HepG2 (cell line): ENCODE data around the gene NFATC2. TPM values are rescaled to one million over a fixed set of nuclear protein-coding genes. Genes with fewer than 3 reads are reported as not detected.

ENCODE experiments used
- ATRX ChIP-seq: sonication (generic); formaldehyde crosslinking; IDR thresholded peaks from 2 replicates; pipeline ENCODE4 v1.4.0; 2020; ENCODE audit warnings: missing genetic modification reagents, borderline replicate concordance
- BHLHE40 ChIP-seq: IDR thresholded peaks from 2 replicates; pipeline ENCODE4 v1.6.1; 2011; ENCODE audit warnings: low read length, improper control_type of control experiment
- CBX2 ChIP-seq, 2 experiments: fragments of 200-600 bp in 1 of 2; sonication (generic); formaldehyde crosslinking in 1 of 2; IDR thresholded peaks; 2 replicates each; pipeline versions ENCODE4 v1.7.0 to v1.8.1; 2018 to 2022; ENCODE audit warnings: low read depth in 2 of 2, low read length in 1 of 2, mild to moderate bottlenecking in 1 of 2, missing genetic modification reagents in 1 of 2
- EZH2 ChIP-seq: conservative IDR thresholded peaks from 2 replicates; pipeline ENCODE4 v1.6.1; 2012; ENCODE audit warnings: mild to moderate bottlenecking, low read depth, low read length, moderate library complexity
- PCBP1 ChIP-seq: fragments of 200-400 bp; formaldehyde crosslinking; IDR thresholded peaks from 2 replicates; pipeline ENCODE4 v1.6.1; 2017; ENCODE audit warnings: mild to moderate bottlenecking, low read depth, low read length, borderline replicate concordance
- POLR2AphosphoS2 ChIP-seq: IDR thresholded peaks from 2 replicates; pipeline ENCODE4 v1.6.1; 2011; ENCODE audit warnings: low read depth, low read length, improper control_type of control experiment
- SAP130 ChIP-seq: IDR thresholded peaks from 2 replicates; pipeline ENCODE4 v1.6.1; 2016; ENCODE audit warnings: low read depth
- SCMH1 ChIP-seq: sonication (generic); formaldehyde crosslinking; IDR thresholded peaks from 2 replicates; pipeline ENCODE4 v1.9.0; 2021; ENCODE audit warnings: missing genetic modification reagents, mild to moderate bottlenecking, borderline replicate concordance
- ZHX2 ChIP-seq, 2 experiments: sonication (generic) in 1 of 2; formaldehyde crosslinking in 1 of 2; IDR thresholded peaks; 2 replicates each; pipeline versions ENCODE4 v1.6.1 to v1.9.0; 2014 to 2022; ENCODE audit warnings: antibody characterized with exemption in 1 of 2, borderline replicate concordance in 1 of 2, inconsistent platforms in 1 of 2, low read depth in 1 of 2, missing genetic modification reagents in 1 of 2
- ZNF263 ChIP-seq: sonication (generic); formaldehyde crosslinking; IDR thresholded peaks from 2 replicates; pipeline ENCODE4 v1.4.0; 2020; ENCODE audit warnings: missing genetic modification reagents
- ZNF331 ChIP-seq: sonication (generic); formaldehyde crosslinking; IDR thresholded peaks from 2 replicates; pipeline ENCODE4 v1.4.0; 2020; ENCODE audit warnings: missing genetic modification reagents
- ZNF512 ChIP-seq: sonication (generic); formaldehyde crosslinking; IDR thresholded peaks from 2 replicates; pipeline ENCODE4 v1.4.0; 2020; ENCODE audit warnings: mild to moderate bottlenecking, missing genetic modification reagents
- ZNF660 ChIP-seq: sonication (generic); formaldehyde crosslinking; IDR thresholded peaks from 2 replicates; pipeline ENCODE4 v1.5.1; 2020; ENCODE audit warnings: mild to moderate bottlenecking, low read depth, missing genetic modification reagents, borderline replicate concordance
- polyA plus RNA-seq, 8 experiments: library from polyadenylated mRNA; depleted of rRNA in 3 of 8; stranded (reverse) in 7 of 8; unstranded in 1 of 8; fragments of >200 nt; fragmentation: Illumina TruSeq in 4 of 8; extraction: Trizol in 4 of 8; gene quantifications; 2 replicates each; pipeline versions ENCODE4 v1.2.1 to v1.2.3, GENCODE V29; 2011 to 2016; ENCODE audit warnings: low read depth in 4 of 8, missing spikeins in 1 of 8, mixed read lengths in 1 of 8; ENCODE audit not compliant: insufficient read depth in 1 of 8
- total RNA-seq, 5 experiments: library from RNA; depleted of rRNA; stranded (reverse); fragments of >200 nt; fragmentation: Illumina TruSeq; extraction: Trizol; gene quantifications; 2 replicates each; pipeline ENCODE4 v1.2.3, GENCODE V29; 2016; ENCODE audit warnings: low read depth in 1 of 5

The NFATC2 gene
- total and polyA plus RNA-seq, 2 of the 13 experiments (the other 11 are each of a cell fraction or from before 2014, with no cell fraction given): 1.9 to 3.3 TPM

- TF ChIP-seq ZNF660 (no peak), ZNF331 (CRISPR knock-in tag) (no peak), ZNF512 (CRISPR knock-in tag) (no peak), PCBP1 (0 out of 2 replicates have a peak, but pooled peaks have one; percentile 52), POLR2AphosphoS2 (no peak), SCMH1 (no peak), ZNF263 (CRISPR knock-in tag) (no peak), EZH2 (peak; percentile 37; the same call in 1 of the 2 replicates), SAP130 (CRISPR knock-in tag) (0 out of 2 replicates have a peak, but pooled peaks have one; percentile 14), ATRX (CRISPR knock-in tag) (no peak), CBX2 (IDR thresholded peaks at IDR 0.05; ENCODE audit: low read depth, low read length) (peak; percentile 86), CBX2 (CRISPR knock-in tag; IDR thresholded peaks at IDR 0.05; ENCODE audit: low read depth) (no peak), BHLHE40 (no peak), ZHX2 (IDR thresholded peaks at IDR 0.05; ENCODE audit: low read depth) (no peak), ZHX2 (CRISPR knock-in tag; IDR thresholded peaks at IDR 0.05; ENCODE audit: borderline replicate concordance) (no peak)
Measured at GRCh38 chr20:51563174-51563485, 20.6 kb upstream of the NFATC2 start (continued).
